Smooth muscle cell (in vitro differentiated cells): Measurements from ENCODE around the gene FAM110A. TPM values are rescaled to one million over a fixed set of nuclear protein-coding genes. Genes with fewer than 3 reads are reported as not detected.
"Not testable (repeated sequence)": the region's sequence is repeated elsewhere in the genome, so short reads cannot be mapped to it uniquely, and the experiment has no call there.

Experiments
- DNase-seq: peaks from one replicate; lab custom pipeline; 2025; ENCODE audit not compliant: unreplicated experiment; lab: John Stamatoyannopoulos, UW
- H2AFZ ChIP-seq: fragments of 200-600 bp; sonication (generic); 2 replicates; pipeline ENCODE4 v1.6.0; 2016; ENCODE audit warnings: antibody characterized with exemption, low read depth, mild to moderate bottlenecking
- H3F3A ChIP-seq: fragments of 200-600 bp; sonication (generic); 2 replicates; pipeline ENCODE4 v1.6.0; 2017; ENCODE audit warnings: antibody characterized with exemption, low read depth
- H3K27ac ChIP-seq: fragments of 200-600 bp; sonication (generic); 2 replicates; pipeline ENCODE4 v1.5.1; 2016; ENCODE audit warnings: low read depth, mild to moderate bottlenecking
- H3K27me3 ChIP-seq: fragments of 200-600 bp; sonication (generic); 2 replicates; pipeline ENCODE4 v1.6.1; 2016; ENCODE audit warnings: low read depth, mild to moderate bottlenecking
- H3K36me3 ChIP-seq: fragments of 200-600 bp; sonication (generic); 2 replicates; pipeline ENCODE4 v1.5.1; 2016; ENCODE audit warnings: low read depth
- H3K4me1 ChIP-seq: fragments of 200-600 bp; sonication (generic); 2 replicates; pipeline ENCODE4 v1.5.1; 2016; ENCODE audit warnings: low read depth
- H3K4me2 ChIP-seq: fragments of 200-600 bp; sonication (generic); 2 replicates; pipeline ENCODE4 v1.6.0; 2016; ENCODE audit warnings: mild to moderate bottlenecking
- H3K4me3 ChIP-seq: fragments of 200-600 bp; sonication (generic); 2 replicates; pipeline ENCODE4 v1.5.1; 2016; ENCODE audit warnings: mild to moderate bottlenecking
- H3K79me2 ChIP-seq: fragments of 200-600 bp; sonication (generic); 2 replicates; pipeline ENCODE4 v1.6.0; 2016; ENCODE audit warnings: low read depth, mild to moderate bottlenecking
- H3K9ac ChIP-seq: fragments of 200-600 bp; sonication (generic); 2 replicates; pipeline ENCODE4 v1.6.0; 2016; ENCODE audit warnings: low read depth
- H3K9me3 ChIP-seq: fragments of 200-600 bp; sonication (generic); replicated peaks from 2 replicates; pipeline ENCODE4 v1.5.1; 2016; ENCODE audit warnings: low read depth
- H4K20me1 ChIP-seq: fragments of 200-600 bp; sonication (generic); 2 replicates; pipeline ENCODE4 v1.6.0; 2016; ENCODE audit warnings: low read depth
- CTCF ChIP-seq: fragments of 200-600 bp; sonication (generic); IDR thresholded peaks from 2 replicates; pipeline ENCODE4 v1.5.1; 2017; ENCODE audit warnings: borderline replicate concordance, mild to moderate bottlenecking, antibody characterized with exemption; ENCODE audit not compliant: insufficient read depth, poor library complexity, severe bottlenecking
- WGBS: methylation state at CpG from one replicate; pipeline ENCODE4 v1.1.7; 2016; ENCODE audit warnings: low lambda C conversion rate; 5-methylcytosine and 5-hydroxymethylcytosine counted together
- polyA plus RNA-seq: library from polyadenylated mRNA; unstranded; fragments of >200 nt; fragmentation: Nextera tagmentation; extraction: Ambion mirVana; gene quantifications from 2 replicates; pipeline ENCODE4 v1.2.1, GENCODE V29; 2016
- total RNA-seq: library from RNA; depleted of rRNA; stranded (reverse); fragments of >200 nt; gene quantifications from 2 replicates; pipeline ENCODE4 v1.2.3, GENCODE V29; 2014

Gene FAM110A
- total and polyA plus RNA-seq, 2 experiments from 2014 or later, result 5.3 to 5.6 TPM

GRCh38 chr20:846894-847278 is 13.4 kb downstream of the FAM110A start:
- Histone ChIP-seq H3K9ac (no peak overlapping the region), H3F3A (no peaks in the 10 kb centered on the region), H3K79me2 (no peaks in the 10 kb centered on the region)

GRCh38 chr20:848193-848592 is 14.7 kb downstream of the FAM110A start:
- no peak overlapping the region for H3K4me2 ChIP-seq
- WGBS, result 80% methylated on average over 5 of the region's 5 CpGs
- no peak for DNase-seq
- H2AFZ ChIP-seq, result no peak overlapping the region
- peaks cover 2% of the 10 kb centered on the region for H3K27me3 ChIP-seq
- H4K20me1 ChIP-seq, result peaks cover 38% of the 10 kb centered on the region
- no peak overlapping the region for H3K27ac ChIP-seq
- H3F3A ChIP-seq, result no peaks in the 10 kb centered on the region
- no peaks in the 10 kb centered on the region for H3K9me3 ChIP-seq
- no peak overlapping the region for H3K4me3 ChIP-seq
- H3K79me2 ChIP-seq, result no peaks in the 10 kb centered on the region
- H3K9ac ChIP-seq, result no peak overlapping the region
- H3K4me1 ChIP-seq, result no peaks in the 10 kb centered on the region
- no peak for TF ChIP-seq CTCF
- H3K36me3 ChIP-seq, result no peaks in the 10 kb centered on the region

More at GRCh38 chr20:846894-847278, 13.4 kb downstream of the FAM110A start:
- Histone ChIP-seq H3K4me2 (no peak overlapping the region), H3K4me3 (no peak overlapping the region), H3K36me3 (no peaks in the 10 kb centered on the region), H3K27me3 (peaks cover 15% of the 10 kb centered on the region), H4K20me1 (peaks cover 40% of the 10 kb centered on the region), H3K4me1 (no peaks in the 10 kb centered on the region), H3K27ac (no peak overlapping the region), H2AFZ (no peak overlapping the region), H3K9me3 (no peaks in the 10 kb centered on the region)
- TF ChIP-seq CTCF, result no peak
- WGBS, result 94% methylated on average over 6 of the region's 7 CpGs
- DNase-seq, result no peak

GRCh38 chr20:848731-849130 is 15.2 kb downstream of the FAM110A start:
- H3K4me3 ChIP-seq, H3K79me2 ChIP-seq, H3K27me3 ChIP-seq, H3K9me3 ChIP-seq, H3K4me2 ChIP-seq, H3F3A ChIP-seq, H3K4me1 ChIP-seq, H3K9ac ChIP-seq, H3K27ac ChIP-seq, H2AFZ ChIP-seq, H3K36me3 ChIP-seq, DNase-seq: not testable (repeated sequence)
- WGBS, result 89% methylated on average over 8 of the region's 8 CpGs
- H4K20me1 ChIP-seq, result peaks cover 32% of the 10 kb centered on the region

- no peaks in the 10 kb centered on the region for H3F3A ChIP-seq
- no peaks in the 10 kb centered on the region for H3K4me1 ChIP-seq
- H2AFZ ChIP-seq, result no peak overlapping the region
- TF ChIP-seq CTCF, result no peak
- 92% methylated on average over 4 of the region's 4 CpGs for WGBS
- no peaks in the 10 kb centered on the region for H3K79me2 ChIP-seq
- no peaks in the 10 kb centered on the region for H3K27me3 ChIP-seq
- no peak overlapping the region for H3K27ac ChIP-seq
- no peaks in the 10 kb centered on the region for H4K20me1 ChIP-seq
- H3K36me3 ChIP-seq, result no peaks in the 10 kb centered on the region
- H3K4me3 ChIP-seq, result no peak overlapping the region
- DNase-seq, result no peak
- H3K9ac ChIP-seq, result no peak overlapping the region
- no peak overlapping the region for H3K4me2 ChIP-seq
- H3K9me3 ChIP-seq, result no peaks in the 10 kb centered on the region
Measured at GRCh38 chr20:853406-853996, 20.0 kb downstream of the FAM110A start.
